Kidney (tissue), 14 donors: Measurements from ENCODE around the gene DSCAML1. TPM values are rescaled to one million over a fixed set of nuclear protein-coding genes. Genes with fewer than 3 reads are reported as not detected.

Experiments used
- DNase-seq, 5 donors: peaks; one replicate each; pipeline ENCODE4 v3.0.0-alpha.2; 2013 to 2020
- FAIRE-seq: peaks from 2 replicates; lab custom pipeline; 2012; peaks lifted over from hg19 to GRCh38; lab: Jason Lieb, UNC
- H3K27ac ChIP-seq, 2 donors: one replicate each; pipeline ENCODE4 v1.7.0; 2013; ENCODE audit warnings: low read depth in 2 of 2, low read length in 2 of 2, inconsistent platforms in 1 of 2
- H3K27me3 ChIP-seq: one replicate; pipeline ENCODE4 v1.7.1; 2013; ENCODE audit warnings: low read length, inconsistent platforms; ENCODE audit not compliant: control insufficient read depth, insufficient read depth
- H3K36me3 ChIP-seq, 3 donors: one replicate each; pipeline versions ENCODE4 v1.7.0 to v1.7.1; 2013; ENCODE audit warnings: low read length in 3 of 3, control low read depth in 1 of 3, inconsistent platforms in 1 of 3; ENCODE audit not compliant: insufficient read depth in 3 of 3, control insufficient read depth in 2 of 3
- H3K4me1 ChIP-seq, 3 donors: one replicate each; pipeline versions ENCODE4 v1.7.0 to v1.7.1; 2013; ENCODE audit warnings: low read length in 3 of 3, inconsistent platforms in 1 of 3, low read depth in 1 of 3; ENCODE audit not compliant: control insufficient read depth in 2 of 3, insufficient read depth in 2 of 3
- H3K4me3 ChIP-seq, 3 donors: one replicate each; pipeline versions ENCODE4 v1.7.0 to v1.8.1; 2013; ENCODE audit warnings: low read length in 3 of 3, control low read depth in 1 of 3, inconsistent platforms in 1 of 3
- H3K9ac ChIP-seq, 3 donors: one replicate each; pipeline versions ENCODE4 v1.7.0 to v1.7.1; 2013; ENCODE audit warnings: low read length in 3 of 3, control low read depth in 1 of 3, inconsistent platforms in 1 of 3
- H3K9me3 ChIP-seq, 3 donors: one replicate each; pipeline versions ENCODE4 v1.7.0 to v1.7.1; 2013; ENCODE audit warnings: low read length in 3 of 3, control low read depth in 1 of 3, inconsistent platforms in 1 of 3; ENCODE audit not compliant: control insufficient read depth in 2 of 3, insufficient read depth in 1 of 3
- intact Hi-C: fragments of 100-400 bp; cut with DNase I; formaldehyde crosslinking; loops from one replicate; pipeline ENCODE4 v1.11.1; 2022
- polyA plus RNA-seq: library from polyadenylated mRNA; stranded (reverse); fragments of 350-450 nt; fragmentation: Illumina TruSeq; extraction: RNeasy Lipid Tissue Mini Kit (QIAGEN cat#74804); gene quantifications from one replicate; pipeline ENCODE4 v1.2.3, GENCODE V29; 2014; ENCODE audit warnings: low read depth, low replicate concordance; ENCODE audit not compliant: insufficient read depth
- total RNA-seq: library from RNA; stranded (reverse); fragmentation: NEBNext Ultra II Directional; extraction: Animal tissue kit (Norgen Biotek cat#: 25700); gene quantifications from one replicate; pipeline ENCODE4 v1.2.1, GENCODE V29; 2021
- TF ChIP-seq, protein P1 (sequence below): IDR thresholded peaks from 3 replicates; pipeline ENCODE4 v1.5.1; 2012; ENCODE audit warnings: mild to moderate bottlenecking, moderate library complexity, borderline replicate concordance; ENCODE audit not compliant: insufficient read depth; ENCODE audit errors: extremely low read depth
- donor health status: control.
- donor health status: control.
- donor health status: control.
- donor health status: control.
- donor health status: control.
- donor health status: DM: yes; HTN: yes; CAD: no.
- donor health status: Normal renal cell carcinoma (clear cell type).

DSCAML1 gene
- total and polyA plus RNA-seq, 2 donors from 2014 or later, result 0.95 to 17.3 TPM

- intact Hi-C loops, result no loop called here
- Histone ChIP-seq H3K36me3 (no peaks in the 10 kb centered on the region), H3K9me3 (no peaks in the 10 kb centered on the region), H3K4me1 (no peaks in the 10 kb centered on the region), H3K9ac (no peak overlapping the region), H3K4me3 (no peak overlapping the region), H3K27me3 (no peaks in the 10 kb centered on the region), H3K27ac (no peak overlapping the region)
- TF ChIP-seq, protein P1, sequence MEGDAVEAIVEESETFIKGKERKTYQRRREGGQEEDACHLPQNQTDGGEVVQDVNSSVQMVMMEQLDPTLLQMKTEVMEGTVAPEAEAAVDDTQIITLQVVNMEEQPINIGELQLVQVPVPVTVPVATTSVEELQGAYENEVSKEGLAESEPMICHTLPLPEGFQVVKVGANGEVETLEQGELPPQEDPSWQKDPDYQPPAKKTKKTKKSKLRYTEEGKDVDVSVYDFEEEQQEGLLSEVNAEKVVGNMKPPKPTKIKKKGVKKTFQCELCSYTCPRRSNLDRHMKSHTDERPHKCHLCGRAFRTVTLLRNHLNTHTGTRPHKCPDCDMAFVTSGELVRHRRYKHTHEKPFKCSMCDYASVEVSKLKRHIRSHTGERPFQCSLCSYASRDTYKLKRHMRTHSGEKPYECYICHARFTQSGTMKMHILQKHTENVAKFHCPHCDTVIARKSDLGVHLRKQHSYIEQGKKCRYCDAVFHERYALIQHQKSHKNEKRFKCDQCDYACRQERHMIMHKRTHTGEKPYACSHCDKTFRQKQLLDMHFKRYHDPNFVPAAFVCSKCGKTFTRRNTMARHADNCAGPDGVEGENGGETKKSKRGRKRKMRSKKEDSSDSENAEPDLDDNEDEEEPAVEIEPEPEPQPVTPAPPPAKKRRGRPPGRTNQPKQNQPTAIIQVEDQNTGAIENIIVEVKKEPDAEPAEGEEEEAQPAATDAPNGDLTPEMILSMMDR, result no peak
- FAIRE-seq, result no peak
- DNase-seq, result no peak
Measured at GRCh38 chr11:117693344-117693743, 103.7 kb downstream of the DSCAML1 start.

- Histone ChIP-seq H3K27ac (no peak overlapping the region), H3K4me3 (no peak overlapping the region), H3K27me3 (no peaks in the 10 kb centered on the region), H3K9me3 (no peaks in the 10 kb centered on the region), H3K36me3 (no peaks in the 10 kb centered on the region), H3K9ac (no peak overlapping the region), H3K4me1 (no peaks in the 10 kb centered on the region)
- no peak for DNase-seq
- FAIRE-seq, result no peak
- intact Hi-C loops, result no loop called here
- TF ChIP-seq, protein P1, result no peak
Measured at GRCh38 chr11:117691516-117691915, 105.5 kb downstream of the DSCAML1 start.

GRCh38 chr11:117691218-117691514, 105.8 kb downstream of the DSCAML1 start:
- no peak for FAIRE-seq

More at GRCh38 chr11:117691218-117691514, 105.8 kb downstream of the DSCAML1 start:
- Histone ChIP-seq H3K27me3 (no peaks in the 10 kb centered on the region), H3K4me1 (no peaks in the 10 kb centered on the region), H3K27ac (no peak overlapping the region), H3K9ac (no peak overlapping the region), H3K36me3 (no peaks in the 10 kb centered on the region), H3K9me3 (no peaks in the 10 kb centered on the region), H3K4me3 (no peak overlapping the region)
- intact Hi-C loops, result no loop called here
- TF ChIP-seq, protein P1, result no peak
- no peak for DNase-seq
